ENCODE measurements around the gene REC114. TPM values are rescaled to one million over a fixed set of nuclear protein-coding genes. Genes with fewer than 3 reads are reported as not detected.

Gene REC114
- total and polyA plus RNA-seq, 12 donors, result 0.28 to 0.62 (median 0.44) TPM; not detected in 8

GRCh38 chr15:73495181-73495580, 52.2 kb downstream of the REC114 start:
- ATAC-seq, result no peak

GRCh38 chr15:73500696-73501095, 57.7 kb downstream of the REC114 start:
- H3K4me3 ChIP-seq, result no peak overlapping the region
- intact Hi-C loops (cut with DNase I), result loop anchor here in 1 of 10 donors (10.0 kb wide), 1 partner anchor 96 kb away; no protein-coding TSS in a partner anchor
- ATAC-seq, result no peak
- H3K27me3 ChIP-seq, result peaks cover 0 to 12% (median 0%) of the 10 kb centered on the region in 7 donors
- TF ChIP-seq CTCF (IDR thresholded peaks at IDR 0.05), result no peak
- no peaks in the 10 kb centered on the region for H3K36me3 ChIP-seq
- no peaks in the 10 kb centered on the region for H3K9me3 ChIP-seq
- H3K4me1 ChIP-seq, result no peaks in the 10 kb centered on the region
- no peak overlapping the region for H3K27ac ChIP-seq
- no peak for DNase-seq

More at GRCh38 chr15:73495181-73495580, 52.2 kb downstream of the REC114 start:
- Histone ChIP-seq H3K4me1 (no peaks in the 10 kb centered on the region), H3K27ac (no peak overlapping the region), H3K27me3 (peaks cover 0 to 10% (median 0%) of the 10 kb centered on the region in 7 donors), H3K9me3 (no peaks in the 10 kb centered on the region), H3K36me3 (no peaks in the 10 kb centered on the region), H3K4me3 (no peak overlapping the region)
- DNase-seq, result no peak
- intact Hi-C loops (cut with DNase I), result no loop called here
- no peak for TF ChIP-seq CTCF (IDR thresholded peaks at IDR 0.05)
- WGBS, 2 donors, result 47 to 54% methylated on average over 3 of the region's 3 CpGs

GRCh38 chr15:73504885-73505284, 61.9 kb downstream of the REC114 start:
- no peaks in the 10 kb centered on the region for H3K9me3 ChIP-seq
- DNase-seq (no peak), ATAC-seq (no peak)
- intact Hi-C loops (cut with DNase I), result loop anchor here in 1 of 10 donors (10.0 kb wide), 1 partner anchor 100 kb away; no protein-coding TSS in a partner anchor
- H3K27ac ChIP-seq, result no peak overlapping the region
- H3K4me3 ChIP-seq, result no peak overlapping the region
- H3K27me3 ChIP-seq, result peaks cover 0 to 12% (median 0%) of the 10 kb centered on the region in 7 donors
- H3K36me3 ChIP-seq, result no peaks in the 10 kb centered on the region
- no peak for TF ChIP-seq CTCF (IDR thresholded peaks at IDR 0.05)
- no peaks in the 10 kb centered on the region for H3K4me1 ChIP-seq

GRCh38 chr15:73515527-73515926, 72.6 kb downstream of the REC114 start:
- Histone ChIP-seq H3K36me3 (no peaks in the 10 kb centered on the region), H3K27me3 (no peaks in the 10 kb centered on the region), H3K4me3 (no peak overlapping the region), H3K9me3 (peaks cover 0 to 8% (median 0%) of the 10 kb centered on the region in 11 donors), H3K4me1 (peaks cover 0 to 25% (median 9%) of the 10 kb centered on the region in 9 donors), H3K27ac (peak overlapping the region in 3 of 10 donors; percentile 7 to 15 (median 12))
- DNase-seq (no peak), ATAC-seq (peak in 3 of 8 donors; percentile 38 to 61 (median 56))
- intact Hi-C loops (cut with DNase I), result loop anchor here in 3 of 10 donors (5.0 to 10.0 kb wide), 3 partner anchors 123 to 143 kb away; no protein-coding TSS in a partner anchor
- WGBS, 2 donors, result 29 to 49% methylated on average over 1 of the region's 1 CpG
- no peak for TF ChIP-seq CTCF (IDR thresholded peaks at IDR 0.05)
